Mesodermal cell (in vitro differentiated cells): ENCODE measurements around the gene TNFRSF19.

ENCODE experiments used
- H3K27ac ChIP-seq: 2 replicates; pipeline ENCODE4 v1.7.0; 2013; ENCODE audit warnings: mild to moderate bottlenecking, low read depth, low read length, moderate library complexity; ENCODE audit not compliant: severe bottlenecking
- H3K36me3 ChIP-seq: 2 replicates; pipeline ENCODE4 v1.7.1; 2013; ENCODE audit warnings: mild to moderate bottlenecking, low read length, moderate library complexity; ENCODE audit not compliant: control insufficient read depth, insufficient read depth
- H3K4me1 ChIP-seq: one replicate; pipeline ENCODE4 v1.7.1; 2013; ENCODE audit warnings: mild to moderate bottlenecking, low read length; ENCODE audit not compliant: insufficient read depth, control insufficient read depth, poor library complexity, severe bottlenecking
- H3K4me3 ChIP-seq: 2 replicates; pipeline ENCODE4 v1.7.0; 2013; ENCODE audit warnings: low read length, control low read depth, mild to moderate bottlenecking; ENCODE audit not compliant: insufficient read depth, poor library complexity, severe bottlenecking; ENCODE audit errors: extremely low read depth
- H3K9me3 ChIP-seq: 2 replicates; pipeline ENCODE4 v1.7.1; 2013; ENCODE audit warnings: mild to moderate bottlenecking, low read length, moderate library complexity; ENCODE audit not compliant: control insufficient read depth
- WGBS, 2 experiments: methylation state at CpG; one replicate each; pipeline ENCODE4 v1.1.5; 2013; ENCODE audit warnings: missing lambda C conversion rate in 2 of 2; ENCODE audit not compliant: insufficient coverage in 2 of 2; 5-methylcytosine and 5-hydroxymethylcytosine counted together

TNFRSF19 gene

GRCh38 chr13:23722726-23723453 lies 152.7 kb downstream of the TNFRSF19 start:
- no peaks in the 10 kb centered on the region for H3K9me3 ChIP-seq
- 77 to 95% methylated on average over 1 to 2 of the region's 6 CpGs for WGBS, 2 experiments
- peaks cover 3% of the 10 kb centered on the region for H3K4me1 ChIP-seq
- H3K27ac ChIP-seq: peak overlapping the region; percentile 68
- H3K4me3 ChIP-seq: no peak overlapping the region
- no peaks in the 10 kb centered on the region for H3K36me3 ChIP-seq

GRCh38 chr13:23723471-23723870 lies 153.3 kb downstream of the TNFRSF19 start:
- Histone ChIP-seq H3K9me3 (no peaks in the 10 kb centered on the region), H3K4me3 (no peak overlapping the region), H3K36me3 (no peaks in the 10 kb centered on the region), H3K4me1 (peaks cover 3% of the 10 kb centered on the region), H3K27ac (peak overlapping the region; percentile 68)
- no CpG with 5 or more reads among the region's 1 CpG for WGBS, 2 experiments

- H3K27ac ChIP-seq: peak overlapping the region; percentile 68
- 50 to 76% methylated on average over 3 to 5 of the region's 7 CpGs for whole genome bisulfite sequencing, 2 experiments
- H3K36me3 ChIP-seq: no peaks in the 10 kb centered on the region
- no peaks in the 10 kb centered on the region for H3K9me3 ChIP-seq
- no peak overlapping the region for H3K4me3 ChIP-seq
- H3K4me1 ChIP-seq: peaks cover 3% of the 10 kb centered on the region
Observed at GRCh38 chr13:23724196-23724970, 154.2 kb downstream of the TNFRSF19 start.
